DOHH2 (cell line): ENCODE results near the gene ABCB11.
"Not testable (repeated sequence)": the region's sequence is repeated elsewhere in the genome, so short reads cannot be mapped to it uniquely, and the experiment has no call there.

ENCODE experiments used
- H3F3A ChIP-seq: fragments of 200-600 bp; sonication (generic), shearing (Covaris generic); 2 replicates; pipeline ENCODE4 v1.6.0; 2016; ENCODE audit warnings: antibody characterized with exemption, mild to moderate bottlenecking; ENCODE audit not compliant: control insufficient read depth, insufficient read depth
- H3K27ac ChIP-seq: fragments of 200-600 bp; sonication (generic); 2 replicates; pipeline ENCODE4 v1.5.1; 2014; ENCODE audit warnings: low read depth, mild to moderate bottlenecking, low read length, moderate library complexity
- H3K27me3 ChIP-seq: fragments of 200-600 bp; sonication (generic); 2 replicates; pipeline ENCODE4 v1.6.1; 2014; ENCODE audit warnings: mild to moderate bottlenecking, low read length, mixed read lengths; ENCODE audit not compliant: control insufficient read depth
- H3K36me3 ChIP-seq: fragments of 200-600 bp; sonication (generic); 2 replicates; pipeline ENCODE4 v1.6.1; 2014; ENCODE audit warnings: mild to moderate bottlenecking, low read length, moderate library complexity, mixed read lengths; ENCODE audit not compliant: control insufficient read depth
- H3K4me1 ChIP-seq: fragments of 200-600 bp; sonication (generic); 2 replicates; pipeline ENCODE4 v1.6.1; 2014; ENCODE audit warnings: mild to moderate bottlenecking, low read length, mixed read lengths; ENCODE audit not compliant: control insufficient read depth
- H3K4me2 ChIP-seq: fragments of 200-600 bp; sonication (generic); 2 replicates; pipeline ENCODE4 v1.6.0; 2014; ENCODE audit warnings: mild to moderate bottlenecking, low read length, moderate library complexity
- H3K4me3 ChIP-seq: fragments of 200-600 bp; sonication (generic); 2 replicates; pipeline ENCODE4 v1.5.1; 2014; ENCODE audit warnings: mild to moderate bottlenecking, low read length, mixed read lengths
- H3K79me2 ChIP-seq: fragments of 200-600 bp; sonication (generic); 2 replicates; pipeline ENCODE4 v1.6.1; 2014; ENCODE audit warnings: mild to moderate bottlenecking, low read length, mixed read lengths; ENCODE audit not compliant: control insufficient read depth
- H3K9me2 ChIP-seq: fragments of 200-600 bp; sonication (generic); replicated peaks from 2 replicates; pipeline ENCODE4 v1.6.1; 2014; ENCODE audit warnings: mild to moderate bottlenecking, low read length, mixed read lengths; ENCODE audit not compliant: control insufficient read depth
- H3K9me3 ChIP-seq: fragments of 200-600 bp; sonication (generic); 2 replicates; pipeline ENCODE4 v1.6.1; 2014; ENCODE audit warnings: antibody characterized with exemption, low read length, mixed read lengths; ENCODE audit not compliant: control insufficient read depth, insufficient read depth
- H4K20me1 ChIP-seq: fragments of 200-600 bp; sonication (generic); 2 replicates; pipeline ENCODE4 v1.6.0; 2014; ENCODE audit warnings: low read depth, mild to moderate bottlenecking, antibody characterized with exemption, low read length, moderate library complexity; ENCODE audit not compliant: control insufficient read depth, insufficient read depth
- EZH2phosphoT487 ChIP-seq: fragments of 200-600 bp; sonication (generic); IDR thresholded peaks from 2 replicates; pipeline ENCODE4 v1.6.1; 2017; ENCODE audit warnings: borderline replicate concordance, mild to moderate bottlenecking, antibody characterized with exemption, low read length, moderate library complexity, mixed read lengths
- TF ChIP-seq, protein P1 (sequence below): fragments of 200-600 bp; sonication (generic); IDR thresholded peaks from one replicate; pipeline ENCODE4 v1.5.1; 2014; ENCODE audit warnings: antibody characterized with exemption, mild to moderate bottlenecking, low read depth, low read length; ENCODE audit not compliant: poor library complexity, severe bottlenecking

ABCB11 gene

DNA sequence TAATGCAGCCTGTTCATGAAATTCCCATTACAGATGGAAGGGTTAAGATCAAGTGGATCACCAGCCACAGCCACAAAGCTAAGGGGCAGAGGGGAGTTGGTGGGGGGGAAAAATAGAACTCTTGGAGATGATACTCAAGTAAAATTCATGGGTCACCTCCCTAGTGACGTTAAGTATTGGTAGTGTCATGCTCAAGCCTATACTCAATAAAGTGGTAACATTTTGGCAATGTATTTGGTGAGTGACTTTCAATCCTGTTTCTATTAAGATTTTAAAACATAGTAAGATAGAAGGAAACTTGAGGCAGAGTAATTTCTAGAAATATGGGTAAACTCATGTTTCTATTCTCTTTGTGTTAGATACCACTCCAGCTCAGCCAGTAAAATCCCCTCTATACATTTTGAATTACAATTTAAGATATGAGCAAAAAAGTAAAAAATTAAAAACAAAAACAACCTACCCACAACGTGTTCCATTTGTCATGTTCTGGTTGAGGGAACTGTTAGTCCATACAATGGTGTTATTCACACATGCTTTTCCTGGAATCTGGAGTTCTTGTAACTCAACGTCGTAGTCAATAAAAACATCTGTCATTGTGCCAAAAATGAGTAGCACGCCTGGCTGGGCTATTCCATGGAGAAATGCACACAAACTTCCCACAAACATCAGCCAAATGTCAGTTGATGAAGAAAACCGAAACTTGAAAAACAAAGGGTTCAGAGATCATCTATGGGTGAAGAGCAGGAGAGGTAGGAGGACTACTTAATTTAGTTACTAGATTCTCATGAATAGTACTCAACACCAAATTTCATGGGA is 18.1 kb downstream of the ABCB11 start:
- Histone ChIP-seq H3K4me2 (no peak overlapping the region), H3K4me3 (no peak overlapping the region), H3K27me3 (no peaks in the 10 kb centered on the region), H3K36me3 (no peaks in the 10 kb centered on the region), H3K79me2 (no peaks in the 10 kb centered on the region), H3F3A (no peaks in the 10 kb centered on the region), H4K20me1 (no peaks in the 10 kb centered on the region), H3K9me3 (no peaks in the 10 kb centered on the region), H3K4me1 (peaks cover 2% of the 10 kb centered on the region), H3K9me2 (no peaks in the 10 kb centered on the region), H3K27ac (no peak overlapping the region)
- no peak for TF ChIP-seq EZH2phosphoT487
- TF ChIP-seq, protein P1, sequence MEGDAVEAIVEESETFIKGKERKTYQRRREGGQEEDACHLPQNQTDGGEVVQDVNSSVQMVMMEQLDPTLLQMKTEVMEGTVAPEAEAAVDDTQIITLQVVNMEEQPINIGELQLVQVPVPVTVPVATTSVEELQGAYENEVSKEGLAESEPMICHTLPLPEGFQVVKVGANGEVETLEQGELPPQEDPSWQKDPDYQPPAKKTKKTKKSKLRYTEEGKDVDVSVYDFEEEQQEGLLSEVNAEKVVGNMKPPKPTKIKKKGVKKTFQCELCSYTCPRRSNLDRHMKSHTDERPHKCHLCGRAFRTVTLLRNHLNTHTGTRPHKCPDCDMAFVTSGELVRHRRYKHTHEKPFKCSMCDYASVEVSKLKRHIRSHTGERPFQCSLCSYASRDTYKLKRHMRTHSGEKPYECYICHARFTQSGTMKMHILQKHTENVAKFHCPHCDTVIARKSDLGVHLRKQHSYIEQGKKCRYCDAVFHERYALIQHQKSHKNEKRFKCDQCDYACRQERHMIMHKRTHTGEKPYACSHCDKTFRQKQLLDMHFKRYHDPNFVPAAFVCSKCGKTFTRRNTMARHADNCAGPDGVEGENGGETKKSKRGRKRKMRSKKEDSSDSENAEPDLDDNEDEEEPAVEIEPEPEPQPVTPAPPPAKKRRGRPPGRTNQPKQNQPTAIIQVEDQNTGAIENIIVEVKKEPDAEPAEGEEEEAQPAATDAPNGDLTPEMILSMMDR, result no peak

DNA sequence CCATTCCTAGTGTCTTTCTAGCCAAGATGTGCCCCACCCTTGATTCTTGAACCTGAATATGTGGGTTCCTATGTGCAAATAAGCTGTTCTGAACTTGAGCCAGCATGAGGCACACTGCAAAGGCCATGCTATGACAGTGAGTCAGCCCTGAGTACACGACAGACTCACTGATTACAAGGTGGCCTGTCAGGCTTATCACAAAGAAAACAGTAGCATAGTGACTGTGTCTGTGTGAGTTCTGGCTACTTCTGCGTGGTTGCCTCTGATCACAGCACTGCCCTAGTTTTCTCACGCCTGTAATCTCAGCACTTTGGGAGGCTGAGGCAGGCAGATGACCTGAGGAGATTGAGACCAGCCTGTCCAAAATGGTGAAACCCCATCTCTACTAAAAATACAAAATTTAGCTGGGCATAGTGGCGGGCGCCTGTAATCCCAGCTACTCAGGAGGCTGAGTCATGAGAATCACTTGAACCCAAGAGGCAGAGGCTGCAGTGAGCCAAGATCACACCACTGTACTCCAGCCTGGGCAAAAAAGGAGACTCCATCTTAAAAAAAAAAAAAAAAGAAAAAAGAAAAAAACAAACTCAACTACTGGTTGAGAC is 18.8 kb downstream of the ABCB11 start:
- not testable (repeated sequence) for H3K9me2 ChIP-seq, H3K4me3 ChIP-seq, H3K79me2 ChIP-seq, H3F3A ChIP-seq, H3K36me3 ChIP-seq, H4K20me1 ChIP-seq, H3K4me2 ChIP-seq, H3K27ac ChIP-seq, H3K9me3 ChIP-seq, H3K27me3 ChIP-seq, H3K4me1 ChIP-seq

DNA sequence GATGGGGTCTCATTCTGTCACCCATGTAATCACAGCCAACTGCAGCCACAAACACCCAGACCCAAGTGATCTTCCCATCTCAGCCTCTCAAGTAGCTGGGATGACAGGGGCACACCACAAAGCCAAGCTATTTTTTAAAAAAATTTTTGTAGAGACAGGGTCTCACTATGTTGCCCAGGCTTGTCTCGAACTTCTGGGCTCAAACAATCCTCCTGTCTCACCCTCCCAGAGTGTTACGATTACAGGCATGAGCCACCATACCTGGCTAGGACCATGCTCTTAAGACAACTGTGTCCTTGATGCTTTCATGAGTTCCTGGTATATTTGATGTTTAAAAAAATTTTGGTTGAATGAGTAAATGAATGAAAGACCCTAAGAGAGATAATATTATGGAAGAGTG is 19.4 kb downstream of the ABCB11 start:
- Histone ChIP-seq H3K9me3 (no peaks in the 10 kb centered on the region), H3K4me2 (no peak overlapping the region), H3K4me1 (peaks cover 9% of the 10 kb centered on the region), H3K27ac (no peak overlapping the region), H3K9me2 (no peaks in the 10 kb centered on the region), H4K20me1 (no peaks in the 10 kb centered on the region), H3K4me3 (no peak overlapping the region), H3K79me2 (no peaks in the 10 kb centered on the region), H3K27me3 (no peaks in the 10 kb centered on the region), H3F3A (no peaks in the 10 kb centered on the region), H3K36me3 (no peaks in the 10 kb centered on the region)
- TF ChIP-seq, protein P1, result no peak
- no peak for TF ChIP-seq EZH2phosphoT487
